ENCODE results near the gene HNRNPA3.

Gene HNRNPA3

GRCh38 chr2:177241711-177242120, 29.1 kb downstream of the HNRNPA3 start:
- Histone ChIP-seq H3K4me1 (ENCODE audit: control insufficient read depth in 1 of 2, insufficient read depth in 2 of 2, low read length in 2 of 2) (peaks cover 19 to 27% of the 10 kb centered on the region in 2 experiments), H3K27ac (ENCODE audit: low read depth, low read length) (peak overlapping the region; percentile 98), H3K79me2 (ENCODE audit: control insufficient read depth, insufficient read depth, low read length, poor library complexity) (peaks cover 26% of the 10 kb centered on the region), H3K9ac (ENCODE audit: low read length) (no peak overlapping the region), H3K27me3 (ENCODE audit: insufficient read depth, low read length) (no peaks in the 10 kb centered on the region), H3K9me3 (ENCODE audit: insufficient read depth, low read depth, low read length) (no peaks in the 10 kb centered on the region), H3K79me1 (ENCODE audit: low read length) (peaks cover 20% of the 10 kb centered on the region), H2BK12ac (ENCODE audit: low read length) (peak overlapping the region; percentile 86), H3K23ac (ENCODE audit: low read length) (no peak overlapping the region), H4K91ac (ENCODE audit: low read depth, low read length) (peak overlapping the region; percentile 81), H3K18ac (ENCODE audit: low read length) (no peak overlapping the region), H3K36me3 (ENCODE audit: control insufficient read depth in 1 of 2, insufficient read depth in 2 of 2, low read length in 2 of 2) (peaks cover 0 to 2% of the 10 kb centered on the region in 2 experiments), H3K4me2 (ENCODE audit: low read length) (peak overlapping the region; percentile 39), H2BK5ac (ENCODE audit: low read depth, low read length, poor library complexity) (peak overlapping the region; percentile 90), H4K8ac (ENCODE audit: low read depth, low read length) (peak overlapping the region; percentile 77), H2BK120ac (ENCODE audit: insufficient read depth, low read length, poor library complexity) (peak overlapping the region; percentile 90), H3K4ac (ENCODE audit: low read depth, low read length) (peak overlapping the region; percentile 89), H3K4me3 (ENCODE audit: low read depth, low read length) (no peak overlapping the region), H4K12ac (ENCODE audit: low read depth, low read length) (no peak overlapping the region), H2AFZ (ENCODE audit: insufficient read depth, low read length, poor library complexity) (no peak overlapping the region), H2AK5ac (ENCODE audit: low read length) (peak overlapping the region; percentile 78), H3K14ac (ENCODE audit: low read length) (peak overlapping the region; percentile 57)
- WGBS (ENCODE audit: extremely low coverage, insufficient coverage, insufficient read length): no CpG with 5 or more reads among the region's 1 CpG
- DNase-seq: peak in 1 of 2 donors; percentile 74

DNA sequence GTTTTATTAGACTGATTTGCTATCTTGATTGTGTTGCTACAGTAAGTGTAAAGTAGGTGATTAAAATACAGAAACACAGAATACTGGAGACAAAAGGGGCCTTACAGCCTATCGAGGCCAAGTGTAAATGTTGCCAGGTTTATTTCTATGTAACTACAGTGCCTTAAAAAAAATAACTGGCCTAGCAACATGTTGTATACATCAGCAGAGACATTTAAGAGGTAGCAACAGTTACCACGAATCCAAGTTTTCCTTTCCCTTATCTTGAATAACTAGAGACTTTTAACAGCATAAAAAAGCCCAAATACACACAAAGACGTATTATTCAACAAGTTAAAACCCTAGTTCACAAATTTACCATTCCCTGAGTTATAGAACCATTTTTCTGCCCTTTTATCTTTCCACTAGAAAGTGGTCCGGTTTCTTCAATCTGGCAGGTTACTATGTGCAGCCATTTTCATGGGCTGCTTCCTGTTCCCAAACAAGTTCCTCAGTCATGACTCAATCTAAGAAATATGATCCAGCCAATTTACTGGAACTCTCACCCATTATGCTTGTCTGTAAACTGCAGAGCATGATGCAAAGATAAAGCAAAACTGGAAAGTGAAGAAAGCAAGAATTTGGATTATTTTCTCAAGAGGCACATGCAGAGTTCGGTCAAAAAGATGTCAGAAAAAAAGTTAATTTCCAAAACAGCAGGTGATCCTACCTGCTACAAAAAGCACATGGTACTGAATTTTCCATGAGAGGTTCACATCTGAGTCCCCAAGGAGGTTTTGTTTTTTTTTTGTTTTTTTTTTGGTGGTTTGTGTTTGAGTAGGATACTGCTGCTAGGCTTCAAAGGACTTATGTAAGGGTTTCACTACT, 29.8 kb downstream of the HNRNPA3 start:
- H4K91ac ChIP-seq (ENCODE audit: low read depth, low read length): no peak overlapping the region
- H3K14ac ChIP-seq (ENCODE audit: low read length): no peak overlapping the region
- H4K8ac ChIP-seq (ENCODE audit: low read depth, low read length): no peak overlapping the region
- no peaks in the 10 kb centered on the region for H3K9me3 ChIP-seq (ENCODE audit: insufficient read depth, low read depth, low read length)
- peaks cover 0 to 2% of the 10 kb centered on the region in 2 experiments for H3K36me3 ChIP-seq (ENCODE audit: control insufficient read depth in 1 of 2, insufficient read depth in 2 of 2, low read length in 2 of 2)
- peak overlapping the region; percentile 52 for H3K4me2 ChIP-seq (ENCODE audit: low read length)
- no peak overlapping the region for H3K4me3 ChIP-seq (ENCODE audit: low read depth, low read length)
- WGBS (ENCODE audit: extremely low coverage, insufficient coverage, insufficient read length): no CpG with 5 or more reads among the region's 5 CpGs
- no peak overlapping the region for H2AFZ ChIP-seq (ENCODE audit: insufficient read depth, low read length, poor library complexity)
- no peak overlapping the region for H3K4ac ChIP-seq (ENCODE audit: low read depth, low read length)
- H3K9ac ChIP-seq (ENCODE audit: low read length): no peak overlapping the region
- no peak overlapping the region for H4K12ac ChIP-seq (ENCODE audit: low read depth, low read length)
- H2BK5ac ChIP-seq (ENCODE audit: low read depth, low read length, poor library complexity): no peak overlapping the region
- H2BK120ac ChIP-seq (ENCODE audit: insufficient read depth, low read length, poor library complexity): peak overlapping the region; percentile 39
- H3K27ac ChIP-seq (ENCODE audit: low read depth, low read length): peak overlapping the region; percentile 99
- no peak overlapping the region for H2BK12ac ChIP-seq (ENCODE audit: low read length)
- no peaks in the 10 kb centered on the region for H3K27me3 ChIP-seq (ENCODE audit: insufficient read depth, low read length)
- no peak overlapping the region for H3K23ac ChIP-seq (ENCODE audit: low read length)
- H3K79me2 ChIP-seq (ENCODE audit: control insufficient read depth, insufficient read depth, low read length, poor library complexity): peaks cover 22% of the 10 kb centered on the region
- H3K18ac ChIP-seq (ENCODE audit: low read length): no peak overlapping the region
- peaks cover 19 to 27% of the 10 kb centered on the region in 2 experiments for H3K4me1 ChIP-seq (ENCODE audit: control insufficient read depth in 1 of 2, insufficient read depth in 2 of 2, low read length in 2 of 2)
- peaks cover 20% of the 10 kb centered on the region for H3K79me1 ChIP-seq (ENCODE audit: low read length)
- DNase-seq: peak; percentile 55 to 95
- H2AK5ac ChIP-seq (ENCODE audit: low read length): no peak overlapping the region

DNA sequence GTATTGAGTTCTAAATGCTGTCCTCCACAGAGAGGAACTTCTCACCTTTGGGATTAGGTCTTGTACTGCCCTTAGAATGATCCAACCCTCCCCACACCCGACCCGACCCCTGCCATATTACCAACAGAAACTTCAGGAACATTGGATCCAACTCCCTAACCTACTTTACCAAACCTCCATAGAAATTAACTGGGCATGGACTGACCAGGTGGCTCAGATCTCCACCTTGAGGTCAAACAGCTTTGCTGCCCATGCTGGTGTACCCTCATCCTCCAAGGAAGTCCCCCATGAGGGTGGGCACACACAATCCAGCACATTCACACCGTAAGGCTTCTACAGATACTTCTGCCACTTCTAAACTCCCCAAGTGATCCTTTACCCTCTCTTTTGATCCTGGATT, 30.5 kb downstream of the HNRNPA3 start:
- H3K27me3 ChIP-seq (ENCODE audit: insufficient read depth, low read length): no peaks in the 10 kb centered on the region
- H3K14ac ChIP-seq (ENCODE audit: low read length): peak overlapping the region; percentile 99
- H3K4me3 ChIP-seq (ENCODE audit: low read depth, low read length): no peak overlapping the region
- peaks cover 19 to 29% of the 10 kb centered on the region in 2 experiments for H3K4me1 ChIP-seq (ENCODE audit: control insufficient read depth in 1 of 2, insufficient read depth in 2 of 2, low read length in 2 of 2)
- H3K27ac ChIP-seq (ENCODE audit: low read depth, low read length): peak overlapping the region; percentile 99
- peak overlapping the region; percentile 97 for H2BK5ac ChIP-seq (ENCODE audit: low read depth, low read length, poor library complexity)
- peak overlapping the region; percentile 97 for H3K4ac ChIP-seq (ENCODE audit: low read depth, low read length)
- H2BK12ac ChIP-seq (ENCODE audit: low read length): peak overlapping the region; percentile 98
- peak overlapping the region; percentile 99 for H3K18ac ChIP-seq (ENCODE audit: low read length)
- peaks cover 20% of the 10 kb centered on the region for H3K79me1 ChIP-seq (ENCODE audit: low read length)
- H3K4me2 ChIP-seq (ENCODE audit: low read length): peak overlapping the region; percentile 52
- peak overlapping the region; percentile 87 for H2AFZ ChIP-seq (ENCODE audit: insufficient read depth, low read length, poor library complexity)
- no peak overlapping the region for H3K23ac ChIP-seq (ENCODE audit: low read length)
- H3K79me2 ChIP-seq (ENCODE audit: control insufficient read depth, insufficient read depth, low read length, poor library complexity): peaks cover 24% of the 10 kb centered on the region
- H2AK5ac ChIP-seq (ENCODE audit: low read length): peak overlapping the region; percentile 99
- H2BK120ac ChIP-seq (ENCODE audit: insufficient read depth, low read length, poor library complexity): peak overlapping the region; percentile 91
- no peak for DNase-seq
- WGBS (ENCODE audit: extremely low coverage, insufficient coverage, insufficient read length): no CpG with 5 or more reads among the region's 3 CpGs
- H3K9ac ChIP-seq (ENCODE audit: low read length): no peak overlapping the region
- H4K8ac ChIP-seq (ENCODE audit: low read depth, low read length): peak overlapping the region; percentile 84
- H3K9me3 ChIP-seq (ENCODE audit: insufficient read depth, low read depth, low read length): no peaks in the 10 kb centered on the region
- H4K91ac ChIP-seq (ENCODE audit: low read depth, low read length): peak overlapping the region; percentile 96
- H3K36me3 ChIP-seq (ENCODE audit: control insufficient read depth in 1 of 2, insufficient read depth in 2 of 2, low read length in 2 of 2): peaks cover 0 to 2% of the 10 kb centered on the region in 2 experiments
- H4K12ac ChIP-seq (ENCODE audit: low read depth, low read length): no peak overlapping the region

GRCh38 chr2:177243476-177243875, 30.9 kb downstream of the HNRNPA3 start:
- peak overlapping the region; percentile 97 for H2BK5ac ChIP-seq (ENCODE audit: low read depth, low read length, poor library complexity)
- peaks cover 1 to 2% of the 10 kb centered on the region in 2 experiments for H3K36me3 ChIP-seq (ENCODE audit: control insufficient read depth in 1 of 2, insufficient read depth in 2 of 2, low read length in 2 of 2)
- H3K27me3 ChIP-seq (ENCODE audit: insufficient read depth, low read length): no peaks in the 10 kb centered on the region
- H2BK12ac ChIP-seq (ENCODE audit: low read length): no peak overlapping the region
- H2AFZ ChIP-seq (ENCODE audit: insufficient read depth, low read length, poor library complexity): no peak overlapping the region
- no peak overlapping the region for H3K23ac ChIP-seq (ENCODE audit: low read length)
- no peak overlapping the region for H4K91ac ChIP-seq (ENCODE audit: low read depth, low read length)
- peak overlapping the region; percentile 91 for H2BK120ac ChIP-seq (ENCODE audit: insufficient read depth, low read length, poor library complexity)
- no peak overlapping the region for H3K4ac ChIP-seq (ENCODE audit: low read depth, low read length)
- peak overlapping the region; percentile 23 for H4K8ac ChIP-seq (ENCODE audit: low read depth, low read length)
- H3K9me3 ChIP-seq (ENCODE audit: insufficient read depth, low read depth, low read length): no peaks in the 10 kb centered on the region
- H3K14ac ChIP-seq (ENCODE audit: low read length): peak overlapping the region; percentile 25
- no peak overlapping the region for H3K4me2 ChIP-seq (ENCODE audit: low read length)
- no peak overlapping the region for H3K9ac ChIP-seq (ENCODE audit: low read length)
- no peak overlapping the region for H4K12ac ChIP-seq (ENCODE audit: low read depth, low read length)
- peaks cover 24% of the 10 kb centered on the region for H3K79me2 ChIP-seq (ENCODE audit: control insufficient read depth, insufficient read depth, low read length, poor library complexity)
- H2AK5ac ChIP-seq (ENCODE audit: low read length): no peak overlapping the region
- H3K18ac ChIP-seq (ENCODE audit: low read length): no peak overlapping the region
- peaks cover 20% of the 10 kb centered on the region for H3K79me1 ChIP-seq (ENCODE audit: low read length)
- DNase-seq: no peak
- H3K27ac ChIP-seq (ENCODE audit: low read depth, low read length): peak overlapping the region; percentile 99
- H3K4me3 ChIP-seq (ENCODE audit: low read depth, low read length): no peak overlapping the region
- H3K4me1 ChIP-seq (ENCODE audit: control insufficient read depth in 1 of 2, insufficient read depth in 2 of 2, low read length in 2 of 2): peaks cover 19 to 29% of the 10 kb centered on the region in 2 experiments

Measured in trophoblast cell (in vitro differentiated cells and primary cell).